ENCODE data around the gene NCOA7.

- TF ChIP-seq CTCF (IDR thresholded peaks at IDR 0.05; ENCODE audit: low read length) = no peak
- TF ChIP-seq EZH2 (IDR thresholded peaks at IDR 0.05; ENCODE audit: borderline replicate concordance, low read length) = no peak
These were observed 188.3 kb downstream of the NCOA7 start for GRCh38 chr6:125979101-125979500.
